Measurements from ENCODE around the gene PLVAP. TPM values are rescaled to one million over a fixed set of nuclear protein-coding genes. Genes with fewer than 3 reads are reported as not detected.
A peak's percentile ranks its signal among the peaks of the same experiment; 100 is the strongest.

PLVAP gene
- total and polyA plus RNA-seq, 9 of the 15 experiments (the other 6 are each of a cell fraction or from before 2014, with no cell fraction given), result 0.09 to 0.84 (median 0.51) TPM; not detected in 4

GRCh38 chr19:17405250-17406045 lies 28.3 kb upstream of the PLVAP start, which contains the start of gene BST2 (continued):
- TF ChIP-seq MYNN (IDR thresholded peaks at IDR 0.05) (peak; percentile 31; the same call in 1 of the 2 replicates), MYNN (CRISPR knock-in tag; IDR thresholded peaks at IDR 0.05) (no peak), HCFC1 (IDR thresholded peaks at IDR 0.05; ENCODE audit: low read depth, low read length) (no peak; the same call in none of the 2 replicates), TFE3 (CRISPR knock-in tag; IDR thresholded peaks at IDR 0.05) (no peak), PBX2 (CRISPR knock-in tag; IDR thresholded peaks at IDR 0.05; ENCODE audit: low read depth) (no peak), PBX2 (tag; conservative IDR thresholded peaks at IDR 0.05; ENCODE audit: low read depth) (peak; percentile 25; the same call in 1 of the 2 replicates), RNF2 (IDR thresholded peaks at IDR 0.05) (no peak; the same call in 1 of the 2 replicates), NCOR1 (IDR thresholded peaks at IDR 0.05) (no peak), MCM5 (IDR thresholded peaks at IDR 0.05; ENCODE audit: low read depth) (no peak), ZNF445 (CRISPR knock-in tag; IDR thresholded peaks at IDR 0.05; ENCODE audit: low read depth) (no peak), TAL1 (IDR thresholded peaks at IDR 0.05) (no peak), SMAD1 (IDR thresholded peaks at IDR 0.05; ENCODE audit: low read depth, low read length, partially characterized antibody) (peak; percentile 29), ZNF830 (CRISPR knock-in tag; IDR thresholded peaks at IDR 0.05) (no peak), ID3 (CRISPR knock-in tag; IDR thresholded peaks at IDR 0.05) (no peak), ID3 (tag; IDR thresholded peaks at IDR 0.05) (no peak), SMC3 (conservative IDR thresholded peaks at IDR 0.05; ENCODE audit: insufficient read depth, low read depth, low read length) (no peak), HDAC1 (IDR thresholded peaks at IDR 0.05) (peak in 1 of 2 experiments; percentile 74; a peak in 2 of 4 replicates), MAX (CRISPR knock-in tag; IDR thresholded peaks at IDR 0.05) (no peak), SMARCE1 (IDR thresholded peaks at IDR 0.05) (no peak), AFF1 (IDR thresholded peaks at IDR 0.05; ENCODE audit: low read depth in 1 of 2, partially characterized antibody in 2 of 2) (no peak), MCM2 (IDR thresholded peaks at IDR 0.05; ENCODE audit: low read depth) (no peak)

Measured in K562 (cell line).